Spleen (tissue), 7 donors: ENCODE data around the gene RNF39.

ENCODE experiments used
- CTCF ChIP-seq, 11 experiments: fragments of 200-600 bp in 7 of 11; fragments of 450-650 bp in 4 of 11; sonication (generic) in 4 of 11; IDR thresholded peaks in 8 of 11; conservative IDR thresholded peaks in 3 of 11; 1 replicate in 7 of 11; 2 replicates in 4 of 11; pipeline versions ENCODE4 v1.4.0 to v1.8.0; 2016 to 2021; ENCODE audit warnings: antibody characterized with exemption in 11 of 11, inconsistent platforms in 4 of 11, mild to moderate bottlenecking in 1 of 11
- POLR2AphosphoS5 ChIP-seq, 3 donors: sonication (generic); formaldehyde crosslinking; IDR thresholded peaks; one replicate each; pipeline ENCODE4 v1.5.1; 2017; ENCODE audit warnings: antibody characterized with exemption in 3 of 3
- donor health status: DM: no; HTN: no; CAD: no; lungs with moderate emphysema.
- donor health status: DM: no; HTN: no; CAD: no.
- donor health status: DM: no; HTN: no; CAD: no.

- TF ChIP-seq CTCF (IDR thresholded peaks at IDR 0.05 in 8 of 11, conservative IDR thresholded peaks at IDR 0.05 in 3 of 11): no peak
- no peak for TF ChIP-seq POLR2AphosphoS5 (IDR thresholded peaks at IDR 0.05)
These were observed 17.4 kb upstream of the RNF39 start for GRCh38 chr6:30092852-30093543.
